SHP77 (cell line): ENCODE measurements around the gene LMF1.

Source experiments
- DNase-seq, 2 experiments: peaks; one replicate each; lab custom pipeline; 2025; lab: John Stamatoyannopoulos, UW

The LMF1 gene

GRCh38 chr16:912684-913613 is 57.8 kb downstream of the LMF1 start:
- DNase-seq, result no peak

GRCh38 chr16:912322-912683 is 58.5 kb downstream of the LMF1 start:
- DNase-seq, result no peak

- DNase-seq, result no peak
These were observed 59.0 kb downstream of the LMF1 start for GRCh38 chr16:911604-912321.

GRCh38 chr16:911101-911500 is 59.7 kb downstream of the LMF1 start:
- no peak for DNase-seq

- DNase-seq, result no peak
These were observed 60.6 kb downstream of the LMF1 start for GRCh38 chr16:910181-910580.

- DNase-seq, result no peak
These were observed 61.3 kb downstream of the LMF1 start for GRCh38 chr16:909281-910000.

- DNase-seq, result no peak
These were observed 62.1 kb downstream of the LMF1 start for GRCh38 chr16:908526-909155.

GRCh38 chr16:907842-908241 is 62.9 kb downstream of the LMF1 start:
- no peak for DNase-seq

GRCh38 chr16:907361-907760 is 63.4 kb downstream of the LMF1 start:
- no peak for DNase-seq

- DNase-seq, result no peak
These were observed 64.5 kb downstream of the LMF1 start for GRCh38 chr16:906296-906695.

- no peak for DNase-seq
These were observed 68.8 kb downstream of the LMF1 start for GRCh38 chr16:901715-902601.

GRCh38 chr16:901149-901548 is 69.6 kb downstream of the LMF1 start:
- DNase-seq, result no peak

- DNase-seq, result no peak
These were observed 70.6 kb downstream of the LMF1 start for GRCh38 chr16:900211-900610.

GRCh38 chr16:899683-900060 is 71.1 kb downstream of the LMF1 start:
- DNase-seq, result no peak

- no peak for DNase-seq
These were observed 71.8 kb downstream of the LMF1 start for GRCh38 chr16:898761-899682.

GRCh38 chr16:898216-898615 is 72.6 kb downstream of the LMF1 start:
- no peak for DNase-seq

- no peak for DNase-seq
These were observed 73.1 kb downstream of the LMF1 start for GRCh38 chr16:897701-898100.

- DNase-seq, result no peak
These were observed 73.6 kb downstream of the LMF1 start for GRCh38 chr16:897200-897543.

GRCh38 chr16:896261-897199 is 74.3 kb downstream of the LMF1 start:
- DNase-seq, result no peak
